Measurements from ENCODE around the gene CISH.

The CISH gene

GRCh38 chr3:50557106-50557505, 54.5 kb downstream of the CISH start:
- H3K4me3 ChIP-seq (replicated peaks; ENCODE audit: low read depth, low read length) = no peak overlapping the region
- DNase-seq (ENCODE audit: low read depth) = no peak
- TF ChIP-seq CTCF (IDR thresholded peaks at IDR 0.05; ENCODE audit: low read length, missing control alignments) = no peak
